Suppressor macrophage treated with lipopolysaccharide for 1 hour (primary cell): Measurements from ENCODE around the gene GADD45G.

ENCODE experiments used
- DNase-seq, 3 donors: peaks; one replicate each; pipeline ENCODE4 v3.0.0-alpha.2; 2020 to 2022

Gene GADD45G

GRCh38 chr9:89632192-89632733 is 27.5 kb downstream of the GADD45G start:
- DNase-seq, result no peak

GRCh38 chr9:89632736-89633135 is 27.9 kb downstream of the GADD45G start:
- DNase-seq, result no peak

GRCh38 chr9:89633404-89633803 is 28.6 kb downstream of the GADD45G start:
- no peak for DNase-seq

- no peak for DNase-seq
These were observed 29.1 kb downstream of the GADD45G start for GRCh38 chr9:89633920-89634319.

- DNase-seq, result no peak
These were observed 30.4 kb downstream of the GADD45G start for GRCh38 chr9:89634995-89635742.

- no peak for DNase-seq
These were observed 31.0 kb downstream of the GADD45G start for GRCh38 chr9:89635816-89636215.

GRCh38 chr9:89637787-89638186 is 33.0 kb downstream of the GADD45G start:
- DNase-seq, result peak; percentile 20 to 30 (median 28)

GRCh38 chr9:89638359-89638758 is 33.5 kb downstream of the GADD45G start:
- DNase-seq, result no peak

- no peak for DNase-seq
These were observed 34.1 kb downstream of the GADD45G start for GRCh38 chr9:89638893-89639292.

- DNase-seq, result no peak
These were observed 34.6 kb downstream of the GADD45G start for GRCh38 chr9:89639367-89639795.

GRCh38 chr9:89639961-89640360 is 35.1 kb downstream of the GADD45G start:
- no peak for DNase-seq

GRCh38 chr9:89640361-89640760 is 35.5 kb downstream of the GADD45G start:
- DNase-seq, result peak; percentile 80 to 95 (median 82)

- DNase-seq, result no peak
These were observed 36.0 kb downstream of the GADD45G start for GRCh38 chr9:89640801-89641200.

GRCh38 chr9:89641980-89642379 is 37.2 kb downstream of the GADD45G start:
- DNase-seq, result no peak

- no peak for DNase-seq
These were observed 38.0 kb downstream of the GADD45G start for GRCh38 chr9:89642789-89643188.

- DNase-seq, result no peak
These were observed 41.6 kb downstream of the GADD45G start for GRCh38 chr9:89646189-89646939.

- DNase-seq, result no peak
These were observed 42.7 kb downstream of the GADD45G start for GRCh38 chr9:89647366-89648128.

GRCh38 chr9:89648247-89649000 is 43.6 kb downstream of the GADD45G start:
- no peak for DNase-seq

GRCh38 chr9:89649039-89649691 is 44.4 kb downstream of the GADD45G start:
- no peak for DNase-seq

- DNase-seq, result no peak
These were observed 49.3 kb downstream of the GADD45G start for GRCh38 chr9:89654025-89654662.
